K562 (cell line): ENCODE measurements around the gene PIP5KL1. TPM values are rescaled to one million over a fixed set of nuclear protein-coding genes. Genes with fewer than 3 reads are reported as not detected.

Source experiments
- ATF1 ChIP-seq, 2 experiments: fragments of 450-650 bp in 1 of 2; IDR thresholded peaks; 2 replicates each; pipeline ENCODE4 v1.6.1; 2016; ENCODE audit warnings: missing compliant biosample characterization in 1 of 2, missing genetic modification characterization in 1 of 2
- C11orf30 ChIP-seq: fragments of 450-650 bp; IDR thresholded peaks from 2 replicates; pipeline ENCODE4 v1.6.1; 2016; ENCODE audit warnings: low read depth, mild to moderate bottlenecking
- CBFA2T3 ChIP-seq: fragments of 450-650 bp; IDR thresholded peaks from 2 replicates; pipeline ENCODE4 v1.6.1; 2017
- CBX1 ChIP-seq: sonication (generic); IDR thresholded peaks from 2 replicates; pipeline ENCODE4 v1.6.1; 2016; ENCODE audit warnings: antibody characterized with exemption, low read depth, mild to moderate bottlenecking
- CC2D1A ChIP-seq: fragments of 450-650 bp; IDR thresholded peaks from 2 replicates; pipeline ENCODE4 v1.6.1; 2017; ENCODE audit warnings: mild to moderate bottlenecking
- CREBBP ChIP-seq: IDR thresholded peaks from one replicate; pipeline ENCODE4 v1.6.1; 2012; ENCODE audit warnings: low read depth, mild to moderate bottlenecking, control low read depth, inconsistent platforms, low read length
- CREM ChIP-seq: IDR thresholded peaks from 2 replicates; pipeline ENCODE4 v1.6.1; 2014; ENCODE audit warnings: antibody characterized with exemption, low read depth
- GATAD2B ChIP-seq: fragments of 450-650 bp; IDR thresholded peaks from 2 replicates; pipeline ENCODE4 v1.6.1; 2017; ENCODE audit warnings: mild to moderate bottlenecking, borderline replicate concordance
- L3MBTL2 ChIP-seq: fragments of 450-650 bp; IDR thresholded peaks from 2 replicates; pipeline ENCODE4 v1.6.1; 2016; ENCODE audit warnings: mild to moderate bottlenecking, moderate library complexity
- MYC ChIP-seq, 2 experiments: fragments of 250-450 bp in 1 of 2; sonication (Bioruptor Pico) in 1 of 2; IDR thresholded peaks; 2 replicates each; pipeline versions ENCODE4 v1.5.1 to v1.6.1; 2012 to 2021; ENCODE audit warnings: low read depth in 2 of 2, borderline replicate concordance in 1 of 2, improper control_type of control experiment in 1 of 2, low read length in 1 of 2, mild to moderate bottlenecking in 1 of 2, moderate library complexity in 1 of 2
- NCOA4 ChIP-seq: fragments of 450-650 bp; IDR thresholded peaks from 2 replicates; pipeline ENCODE4 v1.6.1; 2018; ENCODE audit warnings: mild to moderate bottlenecking; ENCODE audit not compliant: partially characterized antibody
- NR2C1 ChIP-seq, 2 experiments: fragments of 450-650 bp; IDR thresholded peaks; 2 replicates each; pipeline ENCODE4 v1.6.1; 2017; ENCODE audit warnings: mild to moderate bottlenecking in 2 of 2, antibody characterized with exemption in 1 of 2, inconsistent platforms in 1 of 2, missing compliant biosample characterization in 1 of 2, missing genetic modification characterization in 1 of 2
- POLR2A ChIP-seq: fragments of 450-650 bp; conservative IDR thresholded peaks from 2 replicates; pipeline ENCODE4 v1.6.1; 2016
- POLR2B ChIP-seq: fragments of 450-650 bp; IDR thresholded peaks from 2 replicates; pipeline ENCODE4 v1.6.1; 2018; ENCODE audit warnings: low read depth; ENCODE audit not compliant: partially characterized antibody
- RBFOX2 ChIP-seq: fragments of 200-400 bp; formaldehyde crosslinking; IDR thresholded peaks from 2 replicates; pipeline ENCODE4 v1.6.1; 2017; ENCODE audit warnings: low read depth, mild to moderate bottlenecking, low read length, moderate library complexity
- SMC3 ChIP-seq: conservative IDR thresholded peaks from 2 replicates; pipeline ENCODE4 v1.6.1; 2011; ENCODE audit warnings: low read depth, low read length, improper control_type of control experiment; ENCODE audit not compliant: insufficient read depth
- TBL1XR1 ChIP-seq, 2 experiments: IDR thresholded peaks; 2 replicates each; pipeline ENCODE4 v1.6.1; 2012; ENCODE audit warnings: improper control_type of control experiment in 2 of 2, low read length in 2 of 2, mild to moderate bottlenecking in 1 of 2
- TCF3 ChIP-seq: sonication (generic); formaldehyde crosslinking; IDR thresholded peaks from 2 replicates; pipeline ENCODE4 v1.4.0; 2020; ENCODE audit warnings: mild to moderate bottlenecking, missing genetic modification reagents
- TCF7 ChIP-seq: sonication (generic); IDR thresholded peaks from 2 replicates; pipeline ENCODE4 v1.6.1; 2016; ENCODE audit warnings: antibody characterized with exemption, borderline replicate concordance
- TEAD1 ChIP-seq, 2 experiments: fragments of 450-650 bp in 1 of 2; sonication (generic) in 1 of 2; formaldehyde crosslinking; IDR thresholded peaks; 2 replicates each; pipeline versions ENCODE4 v1.4.0 to v1.8.0; 2020 to 2022; ENCODE audit warnings: mild to moderate bottlenecking in 2 of 2, missing genetic modification reagents in 1 of 2
- ZNF143 ChIP-seq: sonication (generic); formaldehyde crosslinking; IDR thresholded peaks from 2 replicates; pipeline ENCODE4 v1.9.0; 2022; ENCODE audit warnings: mild to moderate bottlenecking, missing genetic modification reagents
- ZNF696 ChIP-seq: fragments of 250-450 bp; sonication (Bioruptor Pico); conservative IDR thresholded peaks from 2 replicates; pipeline ENCODE4 v1.4.0; 2020; ENCODE audit warnings: mild to moderate bottlenecking, moderate library complexity
- ZNF766 ChIP-seq: fragments of 200-800 bp; sonication (Bioruptor generic); conservative IDR thresholded peaks from 2 replicates; pipeline ENCODE4 v1.6.1; 2016; ENCODE audit warnings: missing genetic modification characterization, missing compliant biosample characterization
- polyA plus RNA-seq, 8 experiments: library from polyadenylated mRNA; depleted of rRNA in 4 of 8; stranded (reverse) in 5 of 8; unstranded in 3 of 8; fragments of >200 nt; fragmentation: Nextera tagmentation in 2 of 8; fragmentation: Illumina TruSeq in 1 of 8; extraction: Ambion mirVana in 2 of 8; extraction: Trizol in 1 of 8; gene quantifications; 2 replicates each; pipeline versions ENCODE4 v1.2.1 to v1.2.3, GENCODE V29; 2011 to 2014; ENCODE audit warnings: inconsistent platforms in 1 of 8, missing spikeins in 1 of 8
- total RNA-seq, 7 experiments: library from RNA; depleted of rRNA in 6 of 7; stranded (reverse); fragments of >200 nt in 6 of 7; fragmentation: Illumina TruSeq in 2 of 7; extraction: Trizol in 2 of 7; gene quantifications; 2 replicates each; pipeline versions ENCODE4 v1.2.1 to v1.2.3, GENCODE V29; 2011 to 2021; ENCODE audit warnings: low replicate concordance in 1 of 7
- TF ChIP-seq, protein P1 (sequence below): fragments of 250-450 bp; sonication (Bioruptor Pico); IDR thresholded peaks from 2 replicates; pipeline ENCODE4 v1.9.0; 2021; ENCODE audit warnings: mild to moderate bottlenecking
- TF ChIP-seq, protein P2 (sequence below): sonication (generic); formaldehyde crosslinking; IDR thresholded peaks from 2 replicates; pipeline ENCODE4 v1.9.0; 2022; ENCODE audit warnings: mild to moderate bottlenecking, missing genetic modification reagents
- TF ChIP-seq, protein P3 (sequence below), 2 experiments: fragments of 250-450 bp in 1 of 2; fragments of 450-650 bp in 1 of 2; sonication (Bioruptor Pico) in 1 of 2; IDR thresholded peaks; 2 replicates each; pipeline versions ENCODE4 v1.6.1 to v1.8.0; 2016 to 2021; ENCODE audit warnings: mild to moderate bottlenecking in 2 of 2, moderate library complexity in 2 of 2, missing compliant biosample characterization in 1 of 2, missing genetic modification characterization in 1 of 2

Gene PIP5KL1
- total and polyA plus RNA-seq, 9 of the 15 experiments (the other 6 are each of a cell fraction or from before 2014, with no cell fraction given) = 0.18 to 4.8 (median 1.2) TPM

DNA sequence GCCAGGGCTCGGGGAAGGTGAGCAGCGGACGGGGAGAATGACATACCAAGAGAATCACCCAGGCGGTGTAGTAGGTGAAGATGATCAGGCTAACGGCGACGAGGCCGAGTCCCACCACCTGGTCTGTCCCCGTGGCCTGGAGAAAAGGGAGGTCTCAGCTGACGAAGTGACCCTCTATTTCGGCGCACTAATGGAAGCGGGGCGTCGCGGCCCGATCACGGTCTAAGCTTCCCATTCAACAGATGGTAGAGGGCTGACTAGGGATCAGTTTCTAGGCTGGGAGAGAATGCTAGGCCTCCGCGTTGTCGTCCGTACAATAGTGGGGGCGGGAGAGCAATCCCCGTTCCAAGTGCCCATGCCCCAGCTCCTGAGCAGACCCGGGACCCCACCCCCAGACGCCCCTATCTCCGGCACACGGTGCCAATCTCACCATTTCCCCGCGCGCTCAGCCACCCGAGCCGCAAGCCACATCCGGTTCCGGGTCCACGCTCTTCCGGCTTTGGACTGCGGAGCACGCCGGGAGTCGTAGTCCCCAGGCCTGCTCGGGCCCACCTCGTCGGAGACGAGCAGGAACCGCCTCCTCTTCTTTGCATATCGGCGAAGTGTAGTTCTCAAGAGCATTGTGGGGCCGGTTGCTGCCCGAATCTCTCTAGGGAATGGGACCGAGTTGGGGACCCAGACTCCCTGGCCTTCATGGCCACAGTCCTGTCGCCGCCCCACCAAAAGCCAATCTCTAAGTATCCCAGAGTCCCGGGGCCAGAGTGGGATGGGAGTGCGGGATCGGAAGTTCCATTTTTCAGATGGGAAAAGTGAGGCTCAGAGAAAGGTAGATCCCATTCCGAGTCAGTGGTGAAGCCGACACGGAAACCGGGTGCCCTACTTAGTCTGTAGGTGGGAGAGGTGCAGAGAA is 7.1 kb upstream of the PIP5KL1 start, which contains the start of gene DPM2 (continued):
- TF ChIP-seq RBFOX2 = peak; percentile 91
- TF ChIP-seq, protein P1, sequence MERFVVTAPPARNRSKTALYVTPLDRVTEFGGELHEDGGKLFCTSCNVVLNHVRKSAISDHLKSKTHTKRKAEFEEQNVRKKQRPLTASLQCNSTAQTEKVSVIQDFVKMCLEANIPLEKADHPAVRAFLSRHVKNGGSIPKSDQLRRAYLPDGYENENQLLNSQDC = no peak
- no peak for TF ChIP-seq ATF1 (CRISPR knock-in tag; IDR thresholded peaks at IDR 0.05)
- TF ChIP-seq ATF1 (tag; IDR thresholded peaks at IDR 0.05) = peak; percentile 90
- peak; percentile 78 for TF ChIP-seq MYC (IDR thresholded peaks at IDR 0.05; ENCODE audit: low read depth, low read length)
- peak; percentile 73; the same call in 1 of the 2 replicates for TF ChIP-seq MYC (CRISPR knock-in tag; IDR thresholded peaks at IDR 0.05; ENCODE audit: borderline replicate concordance, low read depth)
- TF ChIP-seq NR2C1 (IDR thresholded peaks at IDR 0.05) = no peak
- TF ChIP-seq NR2C1 (tag; IDR thresholded peaks at IDR 0.05) = peak; percentile 93
- TF ChIP-seq CREBBP = no peak
- no peak for TF ChIP-seq CBFA2T3
- no peak; the same call in 1 of the 2 replicates for TF ChIP-seq CC2D1A
- 0 out of 2 replicates have a peak, but pooled peaks have one; percentile 15 for TF ChIP-seq ZNF766
- TF ChIP-seq POLR2B = peak; percentile 69
- TF ChIP-seq CREM = peak; percentile 91
- TF ChIP-seq ZNF143 = peak; percentile 95
- TF ChIP-seq, protein P2, sequence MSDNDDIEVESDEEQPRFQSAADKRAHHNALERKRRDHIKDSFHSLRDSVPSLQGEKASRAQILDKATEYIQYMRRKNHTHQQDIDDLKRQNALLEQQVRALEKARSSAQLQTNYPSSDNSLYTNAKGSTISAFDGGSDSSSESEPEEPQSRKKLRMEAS (CRISPR knock-in tag) = peak; percentile 69; the same call in 1 of the 2 replicates
- TF ChIP-seq L3MBTL2 = 0 out of 2 replicates have a peak, but pooled peaks have one; percentile 27
- TF ChIP-seq POLR2A = peak; percentile 82
- peak; percentile 98 for TF ChIP-seq CBX1
- no peak for TF ChIP-seq ZNF696 (CRISPR knock-in tag)
- peak; percentile 6 to 51; a peak in 1 of 4 replicates for TF ChIP-seq TEAD1 (CRISPR knock-in tag; IDR thresholded peaks at IDR 0.05)
- TF ChIP-seq SMC3 = 0 out of 2 replicates have a peak, but pooled peaks have one; percentile 6
- TF ChIP-seq C11orf30 = no peak
- TF ChIP-seq TBL1XR1 (IDR thresholded peaks at IDR 0.05; ENCODE audit: low read length in 2 of 2) = peak; percentile 55 to 56; a peak in 2 of 4 replicates
- TF ChIP-seq TCF7 = no peak
- TF ChIP-seq NCOA4 = peak; percentile 41
- TF ChIP-seq, protein P3, sequence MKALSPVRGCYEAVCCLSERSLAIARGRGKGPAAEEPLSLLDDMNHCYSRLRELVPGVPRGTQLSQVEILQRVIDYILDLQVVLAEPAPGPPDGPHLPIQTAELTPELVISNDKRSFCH (CRISPR knock-in tag; IDR thresholded peaks at IDR 0.05) = no peak
- TF ChIP-seq, protein P3 (tag; IDR thresholded peaks at IDR 0.05) = no peak
- no peak for TF ChIP-seq GATAD2B
- TF ChIP-seq TCF3 (CRISPR knock-in tag) = peak; percentile 5; the same call in 1 of the 2 replicates
